HT-29 (cell line): ENCODE results near the gene XYLT1. TPM values are rescaled to one million over a fixed set of nuclear protein-coding genes. Genes with fewer than 3 reads are reported as not detected.
"Not testable (repeated sequence)": the region's sequence is repeated elsewhere in the genome, so short reads cannot be mapped to it uniquely, and the experiment has no call there.

ENCODE experiments used
- DNase-seq: peaks from one replicate; pipeline ENCODE4 v3.0.0-alpha.2; 2015; ENCODE audit warnings: low spot score
- total RNA-seq: library from RNA; depleted of rRNA; stranded (reverse); fragments of >200 nt; shearing (Covaris generic); gene quantifications from 2 replicates; pipeline ENCODE4 v1.2.3, GENCODE V29; 2014

XYLT1 gene
- total RNA-seq, 1 experiment from 2014 or later = 0.38 TPM

DNA sequence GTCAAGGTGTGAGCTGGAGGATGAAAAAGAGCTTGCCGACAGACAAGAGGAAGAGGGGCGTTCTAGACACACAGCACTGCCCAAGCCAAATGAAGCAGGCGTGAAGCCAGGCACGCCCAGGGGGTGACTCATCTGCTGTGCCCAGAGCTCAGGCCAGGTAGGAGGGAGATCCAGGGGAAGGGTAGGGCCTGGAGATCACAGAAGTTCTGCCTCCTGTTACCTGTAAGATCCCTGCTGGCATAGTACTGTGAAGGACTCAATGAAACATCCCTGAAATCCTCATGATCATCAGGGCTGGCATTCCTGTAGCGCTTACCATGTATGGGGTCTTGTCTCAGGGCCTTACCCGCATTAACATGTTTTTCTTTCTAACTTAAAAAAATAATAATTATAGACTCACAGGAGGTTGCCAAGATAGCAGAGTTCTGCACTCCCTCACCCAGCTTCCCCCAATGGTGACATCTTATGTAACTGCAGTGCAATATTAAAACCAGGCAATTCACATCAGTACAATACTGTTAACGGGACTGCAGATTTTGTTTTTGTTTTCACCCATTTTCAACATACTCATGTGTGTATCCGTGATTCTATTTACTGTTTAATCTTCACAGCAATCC is 158.6 kb downstream of the XYLT1 start:
- peak; percentile 73 for DNase-seq

GRCh38 chr16:17311333-17312093 is 159.2 kb downstream of the XYLT1 start:
- DNase-seq = no peak

GRCh38 chr16:17309510-17309909 is 161.2 kb downstream of the XYLT1 start:
- no peak for DNase-seq

DNA sequence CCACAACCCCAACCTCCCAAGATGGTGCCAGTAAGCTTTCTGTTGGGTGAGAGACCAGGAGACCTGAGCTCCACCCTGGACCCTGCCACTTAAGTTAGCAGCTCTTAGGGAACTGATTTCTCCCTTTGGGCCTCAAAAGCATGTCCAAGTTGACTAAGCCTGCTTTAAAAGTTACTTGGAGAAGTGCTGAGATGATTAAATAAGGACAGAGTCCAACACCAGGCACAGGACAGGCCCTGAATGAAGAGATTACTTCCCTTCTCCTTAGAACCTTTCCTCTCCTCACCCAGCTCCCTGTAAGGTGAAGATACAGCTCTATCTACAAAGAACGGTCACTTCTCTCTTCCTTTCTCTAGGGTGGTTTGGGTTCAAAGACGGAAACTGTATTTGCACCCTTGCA is 162.6 kb downstream of the XYLT1 start:
- DNase-seq = no peak

- DNase-seq = no peak
Measured at GRCh38 chr16:17307504-17307903, 163.3 kb downstream of the XYLT1 start.

DNA sequence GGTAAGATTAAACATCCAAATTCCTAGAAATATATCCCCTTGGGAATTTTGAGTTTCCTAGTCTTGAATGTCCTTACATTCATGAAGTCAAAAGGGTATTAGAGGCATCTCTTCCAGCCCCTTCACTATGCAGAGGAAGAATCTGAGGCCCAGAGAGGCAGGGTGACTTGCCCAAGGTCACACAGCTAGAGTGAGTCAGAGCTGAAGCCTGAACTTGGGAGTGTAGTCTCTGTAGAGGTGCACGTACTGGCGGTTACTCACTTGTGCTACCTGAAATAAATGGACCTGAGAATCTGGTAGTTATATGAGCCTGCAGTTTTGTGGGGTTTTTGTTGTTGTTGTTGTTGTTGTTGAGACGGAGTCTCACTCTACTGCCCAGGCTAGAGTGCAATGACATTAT is 164.0 kb downstream of the XYLT1 start:
- no peak for DNase-seq

DNA sequence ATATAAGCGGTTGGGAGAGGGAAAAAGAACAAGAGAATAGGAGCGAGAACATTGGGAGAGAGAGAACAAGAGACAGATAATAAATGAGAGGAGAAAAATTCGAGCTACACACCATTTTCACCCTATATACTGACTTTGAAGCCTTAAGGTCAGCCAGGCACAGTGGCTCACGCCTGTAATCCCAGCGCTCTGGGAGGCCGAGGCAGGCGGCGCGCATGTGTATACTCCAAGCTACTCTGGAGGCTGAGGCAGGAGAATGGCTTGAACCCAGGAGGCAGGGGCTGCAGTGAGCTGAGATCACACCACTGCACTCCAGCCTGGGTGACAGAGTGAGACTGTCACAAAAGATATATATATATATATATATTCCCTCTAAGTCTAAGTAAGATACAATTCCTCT is 164.5 kb downstream of the XYLT1 start:
- not testable (repeated sequence) for DNase-seq

GRCh38 chr16:17305694-17306093 is 165.1 kb downstream of the XYLT1 start:
- DNase-seq = no peak

GRCh38 chr16:17304491-17305119 is 166.2 kb downstream of the XYLT1 start:
- peak; percentile 92 for DNase-seq

DNA sequence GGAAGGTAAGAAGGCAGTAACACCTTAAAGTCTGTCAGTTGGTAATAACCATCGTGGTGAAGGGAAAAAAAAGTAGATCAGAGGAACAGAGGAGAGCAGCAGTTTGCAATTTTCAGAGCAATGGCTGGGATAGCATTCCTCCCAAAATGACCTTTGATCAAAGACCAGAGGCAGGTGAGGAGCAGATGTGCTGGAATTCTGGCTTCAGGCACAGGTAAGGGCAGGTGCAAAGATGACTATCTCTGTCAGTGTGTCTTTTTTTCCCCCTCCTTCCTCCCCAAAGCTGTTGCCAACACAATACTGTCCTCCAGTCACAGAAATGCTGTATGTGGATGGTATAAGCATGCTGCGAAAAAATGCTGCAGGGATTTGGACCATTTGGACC is 166.7 kb downstream of the XYLT1 start:
- DNase-seq = no peak

DNA sequence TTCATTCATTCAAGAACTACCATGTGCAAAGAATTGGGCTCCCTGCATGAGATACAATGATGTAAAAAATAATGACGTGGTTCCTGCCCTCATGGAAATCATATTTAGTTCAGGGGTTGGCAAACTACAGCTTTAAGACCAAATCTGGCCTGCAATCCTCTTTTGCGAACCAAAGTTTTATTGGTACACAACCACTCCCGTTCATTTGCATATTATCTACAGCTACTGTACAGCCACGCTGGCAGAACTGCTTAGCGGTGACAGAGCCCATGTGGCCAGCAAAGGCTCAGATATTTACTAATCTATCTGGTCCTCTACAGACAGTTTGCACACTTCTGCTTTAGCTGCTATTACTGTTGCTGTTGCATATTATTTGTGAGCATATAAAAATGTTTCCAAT is 167.7 kb downstream of the XYLT1 start:
- no peak for DNase-seq

GRCh38 chr16:17302620-17303019 is 168.1 kb downstream of the XYLT1 start:
- no peak for DNase-seq

- no peak for DNase-seq
Measured at GRCh38 chr16:17302214-17302613, 168.5 kb downstream of the XYLT1 start.

DNA sequence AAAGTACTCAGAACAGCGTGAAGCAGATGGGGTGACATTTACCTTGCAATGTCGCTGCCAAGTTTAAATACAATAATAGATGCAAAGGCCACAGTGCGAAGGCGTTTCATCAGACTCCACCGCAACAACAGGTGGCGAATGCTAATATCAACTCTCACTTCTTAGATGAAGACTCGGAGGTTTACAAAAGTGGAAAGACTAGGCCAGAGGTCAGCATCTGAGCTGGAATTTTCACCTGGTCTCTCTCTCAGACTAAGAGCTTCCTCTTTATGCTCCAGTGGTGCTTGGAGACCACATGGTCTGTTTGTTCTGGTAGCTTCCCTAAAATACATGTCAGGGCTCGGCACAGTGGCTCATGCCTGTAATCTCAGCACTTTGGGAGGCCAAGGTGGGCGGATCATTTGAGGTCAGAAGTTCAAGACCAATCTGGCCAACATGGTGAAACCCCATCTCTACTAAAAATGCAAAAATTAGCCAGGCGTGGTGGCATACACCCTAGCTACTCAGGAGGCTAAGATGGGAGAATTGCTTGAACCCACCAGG is 169.1 kb downstream of the XYLT1 start:
- DNase-seq = no peak

DNA sequence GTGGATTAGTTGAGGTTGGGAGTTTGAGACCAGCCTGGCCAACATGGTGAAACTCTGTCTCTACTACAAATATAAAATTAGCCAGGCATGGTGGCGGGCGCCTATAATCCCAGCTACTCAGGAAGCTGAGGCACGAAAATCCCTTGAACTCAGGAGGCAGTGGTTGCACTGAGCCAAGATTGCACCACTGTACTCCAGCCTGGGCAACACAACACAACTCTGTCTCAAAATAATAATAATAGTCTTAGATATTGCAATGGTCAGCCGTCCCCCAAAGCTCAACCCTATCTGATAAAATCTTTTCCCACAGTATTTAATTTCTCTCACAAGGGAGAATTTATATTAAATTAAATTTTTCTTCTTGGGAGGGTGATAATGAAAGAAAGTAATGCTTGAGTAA is 169.6 kb downstream of the XYLT1 start:
- DNase-seq = no peak

GRCh38 chr16:17299790-17300189 is 171.0 kb downstream of the XYLT1 start:
- no peak for DNase-seq

DNA sequence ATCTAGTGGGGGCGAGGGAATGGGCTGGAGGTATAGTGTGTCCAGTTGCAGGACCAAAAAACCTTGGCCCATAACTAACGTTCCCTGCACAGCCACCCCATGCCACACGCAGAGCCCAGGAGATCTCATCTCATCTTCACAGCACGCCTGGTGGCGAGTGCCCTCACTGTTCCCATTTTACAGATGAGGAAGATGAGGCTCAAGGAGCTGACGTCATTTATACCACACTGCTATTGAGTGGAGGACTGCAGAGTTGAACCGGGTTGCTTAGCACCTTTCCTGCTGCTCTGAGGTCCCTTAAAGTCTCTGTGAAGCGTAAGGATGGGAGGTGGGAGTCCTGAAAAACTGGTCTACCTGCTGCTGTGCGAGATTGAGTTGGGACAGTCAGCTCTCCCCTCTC is 172.5 kb downstream of the XYLT1 start:
- DNase-seq = no peak

- no peak for DNase-seq
Measured at GRCh38 chr16:17296431-17296830, 174.3 kb downstream of the XYLT1 start.

GRCh38 chr16:17295948-17296347 is 174.8 kb downstream of the XYLT1 start:
- no peak for DNase-seq

DNA sequence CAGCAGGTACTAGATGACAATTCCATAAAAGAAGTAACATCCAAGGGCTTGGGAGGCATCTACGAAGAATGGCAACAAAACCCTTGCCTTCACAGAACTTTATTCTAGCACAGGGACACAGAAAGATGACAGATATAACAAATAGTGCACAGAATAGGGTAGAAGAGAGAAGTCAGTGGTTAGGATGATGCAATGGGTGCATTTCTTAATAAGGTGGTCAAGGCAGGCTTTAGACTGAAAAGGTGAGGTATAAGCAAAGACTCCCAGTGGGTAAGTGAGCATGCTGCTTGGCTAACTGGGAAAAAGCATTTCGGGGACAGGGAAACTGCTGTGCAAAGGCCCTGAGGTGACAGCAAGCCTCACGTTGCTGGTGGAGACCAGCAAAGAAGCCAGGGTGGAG is 175.9 kb downstream of the XYLT1 start:
- no peak for DNase-seq

- no peak for DNase-seq
Measured at GRCh38 chr16:17293813-17294558, 176.8 kb downstream of the XYLT1 start.

- DNase-seq = no peak
Measured at GRCh38 chr16:17291289-17291688, 179.5 kb downstream of the XYLT1 start.
